GM18951 (cell line): ENCODE data around the gene MDC1.
A peak's percentile ranks its signal among the peaks of the same experiment; 100 is the strongest.

Experiments
- POLR2A ChIP-seq: IDR thresholded peaks from 4 replicates; pipeline ENCODE4 v1.6.1; 2011; ENCODE audit warnings: mild to moderate bottlenecking; ENCODE audit not compliant: insufficient read length, insufficient read depth; ENCODE audit errors: extremely low read depth
- in situ Hi-C: fragments of 300-500 bp; cut with MboI; formaldehyde crosslinking; loops from one replicate; pipeline ENCODE4 v1.12.0; 2022; ENCODE audit warnings: low sequenced_read_pairs, mixed read lengths, inconsistent platforms; ENCODE audit not compliant: unreplicated experiment

The MDC1 gene

GRCh38 chr6:30714263-30714662, 2.8 kb downstream of the MDC1 start:
- in situ Hi-C loops: no loop called here
- TF ChIP-seq POLR2A: no peak

- no peak for TF ChIP-seq POLR2A
- in situ Hi-C loops: no loop called here
These were observed 4.6 kb downstream of the MDC1 start for GRCh38 chr6:30712441-30712945.

- TF ChIP-seq POLR2A: no peak
- in situ Hi-C loops: no loop called here
These were observed 5.2 kb downstream of the MDC1 start for GRCh38 chr6:30711758-30712380.

GRCh38 chr6:30709101-30709868, 7.8 kb downstream of the MDC1 start:
- in situ Hi-C loops: no loop called here
- TF ChIP-seq POLR2A: no peak

GRCh38 chr6:30707281-30707850, 9.7 kb downstream of the MDC1 start:
- in situ Hi-C loops: no loop called here

GRCh38 chr6:30705620-30706019, 11.5 kb downstream of the MDC1 start:
- in situ Hi-C loops: no loop called here

More at GRCh38 chr6:30707281-30707850, 9.7 kb downstream of the MDC1 start:
- no peak for TF ChIP-seq POLR2A

GRCh38 chr6:30703821-30704220, 13.3 kb downstream of the MDC1 start:
- in situ Hi-C loops: no loop called here
- no peak for TF ChIP-seq POLR2A

More at GRCh38 chr6:30705620-30706019, 11.5 kb downstream of the MDC1 start:
- TF ChIP-seq POLR2A: no peak

GRCh38 chr6:30703011-30703410, 14.1 kb downstream of the MDC1 start:
- in situ Hi-C loops: no loop called here

GRCh38 chr6:30700340-30700739, 16.7 kb downstream of the MDC1 start:
- in situ Hi-C loops: no loop called here
- TF ChIP-seq POLR2A: no peak

More at GRCh38 chr6:30703011-30703410, 14.1 kb downstream of the MDC1 start:
- no peak for TF ChIP-seq POLR2A

GRCh38 chr6:30696432-30696831, 20.6 kb downstream of the MDC1 start:
- TF ChIP-seq POLR2A: no peak
- in situ Hi-C loops: no loop called here

GRCh38 chr6:30691208-30691847, 25.8 kb downstream of the MDC1 start:
- in situ Hi-C loops: no loop called here
- no peak for TF ChIP-seq POLR2A

GRCh38 chr6:30690403-30691207, 26.5 kb downstream of the MDC1 start, which contains the start of gene NRM:
Gene NRM, minus strand, starts transcription at chr6:30690984. Its CDS starts 10 bp downstream, at chr6:30690974.
- in situ Hi-C loops: no loop called here
- TF ChIP-seq POLR2A: peak; percentile 76

- no peak for TF ChIP-seq POLR2A
- in situ Hi-C loops: no loop called here
These were observed 27.1 kb downstream of the MDC1 start for GRCh38 chr6:30689985-30690384.
